Measurements from ENCODE around the gene SAAL1. TPM values are rescaled to one million over a fixed set of nuclear protein-coding genes. Genes with fewer than 3 reads are reported as not detected.

Gene SAAL1, protein sequence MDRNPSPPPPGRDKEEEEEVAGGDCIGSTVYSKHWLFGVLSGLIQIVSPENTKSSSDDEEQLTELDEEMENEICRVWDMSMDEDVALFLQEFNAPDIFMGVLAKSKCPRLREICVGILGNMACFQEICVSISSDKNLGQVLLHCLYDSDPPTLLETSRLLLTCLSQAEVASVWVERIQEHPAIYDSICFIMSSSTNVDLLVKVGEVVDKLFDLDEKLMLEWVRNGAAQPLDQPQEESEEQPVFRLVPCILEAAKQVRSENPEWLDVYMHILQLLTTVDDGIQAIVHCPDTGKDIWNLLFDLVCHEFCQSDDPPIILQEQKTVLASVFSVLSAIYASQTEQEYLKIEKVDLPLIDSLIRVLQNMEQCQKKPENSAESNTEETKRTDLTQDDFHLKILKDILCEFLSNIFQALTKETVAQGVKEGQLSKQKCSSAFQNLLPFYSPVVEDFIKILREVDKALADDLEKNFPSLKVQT
- 23.5 and 32.1 TPM in 2 replicates for total RNA-seq (2021)
- Bru-seq, nascent RNA = percentile 83 among the genes with signal in this experiment
- percentile 69 among the genes with signal in this experiment for BruChase-seq, experiment 1, labeled RNA remaining after a 2-hour chase
- BruChase-seq, experiment 2, labeled RNA remaining after a 6-hour chase = percentile 66 among the genes with signal in this experiment
- long read RNA-seq, transcript SAAL1-201 (12 exons, 1,518 nt) = minor isoform, 14 of 68 reads
- long read RNA-seq, transcript SAAL1-202 (12 exons, 1,582 nt) = major isoform, 34 of 68 reads
- long read RNA-seq, partial matches to known transcripts = 1 of 68 reads
- long read RNA-seq, other reads (novel, unspliced or antisense) = 15 of 68 reads

DNA sequence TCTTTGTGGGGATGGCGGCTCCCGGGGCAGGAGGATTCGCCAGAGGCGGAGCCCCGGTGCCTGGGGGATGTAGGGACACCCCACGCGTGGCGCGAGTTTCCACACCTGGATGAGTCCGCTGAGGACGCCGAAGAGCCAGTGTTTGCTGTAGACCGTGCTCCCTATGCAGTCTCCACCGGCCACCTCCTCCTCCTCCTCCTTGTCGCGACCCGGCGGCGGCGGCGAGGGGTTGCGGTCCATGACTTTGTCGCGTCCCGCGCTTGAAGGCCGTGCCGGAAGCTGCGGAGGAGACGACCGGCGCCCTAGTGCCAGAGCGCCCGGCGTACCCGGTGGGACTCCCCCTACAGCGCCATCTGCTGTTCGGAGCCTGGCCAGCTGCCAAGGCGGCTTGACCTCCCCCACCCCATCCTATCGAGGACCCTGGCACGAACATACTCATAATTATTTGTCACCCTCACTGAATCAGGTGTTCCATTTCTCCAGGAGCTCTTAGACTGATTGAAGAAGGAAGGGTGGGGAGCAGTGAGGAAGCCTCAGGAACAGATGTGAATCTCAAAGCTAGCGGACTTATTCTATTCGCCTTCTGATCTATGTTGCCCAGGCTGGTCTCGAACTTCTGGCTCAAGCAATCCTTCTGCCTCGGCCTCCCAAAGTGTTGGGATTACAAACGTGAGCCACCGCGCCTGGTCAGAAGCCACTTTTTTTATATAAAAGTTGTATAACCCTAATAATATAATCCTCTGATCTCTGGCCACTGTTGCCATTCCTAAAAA is at the start of gene SAAL1:
SAAL1 (minus strand) TSS at position 281 of the 773 bp plus-strand sequence; CDS start at position 240, 41 bp downstream.
- no TSS peak for BruUV-seq (replicated peaks)
- TF ChIP-seq, protein P1, sequence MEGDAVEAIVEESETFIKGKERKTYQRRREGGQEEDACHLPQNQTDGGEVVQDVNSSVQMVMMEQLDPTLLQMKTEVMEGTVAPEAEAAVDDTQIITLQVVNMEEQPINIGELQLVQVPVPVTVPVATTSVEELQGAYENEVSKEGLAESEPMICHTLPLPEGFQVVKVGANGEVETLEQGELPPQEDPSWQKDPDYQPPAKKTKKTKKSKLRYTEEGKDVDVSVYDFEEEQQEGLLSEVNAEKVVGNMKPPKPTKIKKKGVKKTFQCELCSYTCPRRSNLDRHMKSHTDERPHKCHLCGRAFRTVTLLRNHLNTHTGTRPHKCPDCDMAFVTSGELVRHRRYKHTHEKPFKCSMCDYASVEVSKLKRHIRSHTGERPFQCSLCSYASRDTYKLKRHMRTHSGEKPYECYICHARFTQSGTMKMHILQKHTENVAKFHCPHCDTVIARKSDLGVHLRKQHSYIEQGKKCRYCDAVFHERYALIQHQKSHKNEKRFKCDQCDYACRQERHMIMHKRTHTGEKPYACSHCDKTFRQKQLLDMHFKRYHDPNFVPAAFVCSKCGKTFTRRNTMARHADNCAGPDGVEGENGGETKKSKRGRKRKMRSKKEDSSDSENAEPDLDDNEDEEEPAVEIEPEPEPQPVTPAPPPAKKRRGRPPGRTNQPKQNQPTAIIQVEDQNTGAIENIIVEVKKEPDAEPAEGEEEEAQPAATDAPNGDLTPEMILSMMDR (conservative IDR thresholded peaks at IDR 0.05) = peak; percentile 84
- no peak for TF ChIP-seq EZH2 (IDR thresholded peaks at IDR 0.05; ENCODE audit: low read depth)
- Histone ChIP-seq H3K27ac (no peak within 1 kb of the TSS), H3K4me1 (replicated peaks; ENCODE audit: insufficient read depth) (peaks cover 12% of the 10 kb centered on the region), H3K9me3 (ENCODE audit: insufficient read depth, low read depth) (no peaks in the 10 kb centered on the region), H3K27me3 (ENCODE audit: insufficient read depth, low read depth) (peaks cover 16% of the 10 kb centered on the region), H3K36me3 (ENCODE audit: low read depth) (no peaks in the 10 kb centered on the region), H2AFZ (peak within 1 kb of the TSS; percentile 98), H3K4me2 (peak within 1 kb of the TSS; percentile 77), H4K20me1 (ENCODE audit: insufficient read depth) (no peaks in the 10 kb centered on the region), H3K9me2 (ENCODE audit: insufficient read depth) (no peaks in the 10 kb centered on the region), H3F3A (ENCODE audit: insufficient read depth, low read depth) (peaks cover 9% of the 10 kb centered on the region; the same call in 1 of the 2 replicates), H3K79me2 (ENCODE audit: low read depth) (peaks cover 18% of the 10 kb centered on the region), H3K4me3 (peak within 1 kb of the TSS; percentile 92)
- DNase-seq = peak; percentile 73 to 85
- ChIA-PET CTCF (interaction anchor here (0.5 to 1.7 kb wide), 6 partner anchors 9 to 974 kb away, joined by 3 to 8 read pairs (median 4); no protein-coding TSS in a partner anchor), POLR2A (ENCODE audit: unreplicated experiment) (interaction anchor here (0.5 to 0.6 kb wide), 3 partner anchors 10 to 1302 kb away, joined by 3 to 6 read pairs (median 5); no protein-coding TSS in a partner anchor)
- intact Hi-C loops (cut with micrococcal nuclease; ENCODE audit: unreplicated experiment) = loop anchor here (5.0 kb wide), 2 partner anchors 94 to 114 kb away; partner anchors contain the start of gene SERGEF

DNA sequence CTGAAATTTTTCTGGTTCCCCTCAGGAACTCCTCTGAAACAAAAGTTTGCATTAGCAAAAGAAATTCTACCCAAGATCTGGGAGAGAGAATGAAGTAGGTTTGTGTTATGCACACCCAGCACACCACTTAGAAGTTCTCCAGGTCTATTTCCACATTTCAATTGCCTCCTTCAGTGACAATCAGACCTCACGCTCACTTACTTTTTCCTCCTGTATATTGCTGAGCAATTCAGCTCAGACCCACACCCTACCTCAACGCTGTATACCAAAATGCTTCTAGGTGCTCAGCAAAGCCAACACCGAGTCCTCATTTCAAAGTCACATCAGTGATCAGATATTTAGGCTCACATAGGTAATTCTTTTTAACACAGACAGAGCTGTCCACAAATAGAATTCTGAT is 45.7 kb upstream of the SAAL1 start:
- no TSS peak for BruUV-seq (replicated peaks)
- no peak overlapping the region for H3K4me2 ChIP-seq
- ChIA-PET CTCF (no interaction called here), POLR2A (ENCODE audit: unreplicated experiment) (interaction anchor here (0.6 kb wide), 1 partner anchor 239 kb away, joined by 6 read pairs; no protein-coding TSS in a partner anchor)
- DNase-seq = no peak
- TF ChIP-seq, protein P1 (conservative IDR thresholded peaks at IDR 0.05) = no peak
- TF ChIP-seq EZH2 (IDR thresholded peaks at IDR 0.05; ENCODE audit: low read depth) = no peak
- H3K9me2 ChIP-seq (ENCODE audit: insufficient read depth) = no peaks in the 10 kb centered on the region
- H3K9me3 ChIP-seq (ENCODE audit: insufficient read depth, low read depth) = no peaks in the 10 kb centered on the region
- H3K27ac ChIP-seq = no peak overlapping the region
- no peaks in the 10 kb centered on the region for H3F3A ChIP-seq (ENCODE audit: insufficient read depth, low read depth)
- H4K20me1 ChIP-seq (ENCODE audit: insufficient read depth) = no peaks in the 10 kb centered on the region
- H3K4me3 ChIP-seq = no peak overlapping the region
- peaks cover 70% of the 10 kb centered on the region for H3K27me3 ChIP-seq (ENCODE audit: insufficient read depth, low read depth)
- no peak overlapping the region for H2AFZ ChIP-seq
- H3K79me2 ChIP-seq (ENCODE audit: low read depth) = no peaks in the 10 kb centered on the region
- H3K36me3 ChIP-seq (ENCODE audit: low read depth) = no peaks in the 10 kb centered on the region
- intact Hi-C loops (cut with micrococcal nuclease; ENCODE audit: unreplicated experiment) = no loop called here
- H3K4me1 ChIP-seq (replicated peaks; ENCODE audit: insufficient read depth) = no peaks in the 10 kb centered on the region

DNA sequence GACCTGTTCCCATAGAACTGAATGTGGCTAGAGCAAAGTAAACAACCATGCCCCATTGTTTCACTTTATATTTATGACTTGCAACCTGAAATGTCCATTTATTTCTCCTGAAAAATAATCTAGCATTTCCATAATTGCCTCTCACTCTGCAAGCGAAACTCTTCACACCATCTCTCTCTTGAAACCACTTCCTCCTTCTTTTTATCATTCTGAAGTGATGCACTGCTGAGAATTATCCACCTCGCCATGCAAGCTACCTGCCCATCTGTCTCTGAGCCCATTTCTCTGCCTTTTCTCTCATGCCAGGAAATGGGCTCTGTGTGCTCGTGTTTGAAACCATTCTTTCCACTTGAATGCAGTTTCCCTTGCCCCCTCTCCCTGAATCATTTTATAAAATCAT is 40.0 kb upstream of the SAAL1 start:
- Histone ChIP-seq H3K9me3 (ENCODE audit: insufficient read depth, low read depth) (peaks cover 17% of the 10 kb centered on the region), H3K27me3 (ENCODE audit: insufficient read depth, low read depth) (peaks cover 35% of the 10 kb centered on the region), H3K27ac (no peak overlapping the region), H3K36me3 (ENCODE audit: low read depth) (no peaks in the 10 kb centered on the region), H4K20me1 (ENCODE audit: insufficient read depth) (no peaks in the 10 kb centered on the region), H3K79me2 (ENCODE audit: low read depth) (no peaks in the 10 kb centered on the region), H3K4me3 (no peak overlapping the region), H3K9me2 (ENCODE audit: insufficient read depth) (no peaks in the 10 kb centered on the region), H3K4me1 (replicated peaks; ENCODE audit: insufficient read depth) (peaks cover 10% of the 10 kb centered on the region; the same call in 1 of the 2 replicates), H3K4me2 (no peak overlapping the region), H2AFZ (no peak overlapping the region), H3F3A (ENCODE audit: insufficient read depth, low read depth) (peaks cover 10% of the 10 kb centered on the region; the same call in 1 of the 2 replicates)
- ChIA-PET CTCF (no interaction called here), POLR2A (ENCODE audit: unreplicated experiment) (no interaction called here)
- TF ChIP-seq, protein P1 (conservative IDR thresholded peaks at IDR 0.05) = no peak
- TF ChIP-seq EZH2 (IDR thresholded peaks at IDR 0.05; ENCODE audit: low read depth) = no peak
- DNase-seq = no peak
- no TSS peak for BruUV-seq (replicated peaks)
- intact Hi-C loops (cut with micrococcal nuclease; ENCODE audit: unreplicated experiment) = no loop called here

All from PC-9 (cell line).